ENCODE measurements around the gene ATMIN. TPM values are rescaled to one million over a fixed set of nuclear protein-coding genes. Genes with fewer than 3 reads are reported as not detected.

Gene ATMIN
- total RNA-seq, 1 donor from 2014 or later = 47.0 TPM

- H3K4me3 Mint-ChIP-seq = peak overlapping the region; percentile 99
- peaks cover 29% of the 10 kb centered on the region for H3K4me1 Mint-ChIP-seq (ENCODE audit: unreplicated experiment)
- H3K9me3 Mint-ChIP-seq = no peaks in the 10 kb centered on the region
- no peaks in the 10 kb centered on the region for H3K27me3 Mint-ChIP-seq
- TF ChIP-seq, protein P1, sequence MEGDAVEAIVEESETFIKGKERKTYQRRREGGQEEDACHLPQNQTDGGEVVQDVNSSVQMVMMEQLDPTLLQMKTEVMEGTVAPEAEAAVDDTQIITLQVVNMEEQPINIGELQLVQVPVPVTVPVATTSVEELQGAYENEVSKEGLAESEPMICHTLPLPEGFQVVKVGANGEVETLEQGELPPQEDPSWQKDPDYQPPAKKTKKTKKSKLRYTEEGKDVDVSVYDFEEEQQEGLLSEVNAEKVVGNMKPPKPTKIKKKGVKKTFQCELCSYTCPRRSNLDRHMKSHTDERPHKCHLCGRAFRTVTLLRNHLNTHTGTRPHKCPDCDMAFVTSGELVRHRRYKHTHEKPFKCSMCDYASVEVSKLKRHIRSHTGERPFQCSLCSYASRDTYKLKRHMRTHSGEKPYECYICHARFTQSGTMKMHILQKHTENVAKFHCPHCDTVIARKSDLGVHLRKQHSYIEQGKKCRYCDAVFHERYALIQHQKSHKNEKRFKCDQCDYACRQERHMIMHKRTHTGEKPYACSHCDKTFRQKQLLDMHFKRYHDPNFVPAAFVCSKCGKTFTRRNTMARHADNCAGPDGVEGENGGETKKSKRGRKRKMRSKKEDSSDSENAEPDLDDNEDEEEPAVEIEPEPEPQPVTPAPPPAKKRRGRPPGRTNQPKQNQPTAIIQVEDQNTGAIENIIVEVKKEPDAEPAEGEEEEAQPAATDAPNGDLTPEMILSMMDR (conservative IDR thresholded peaks at IDR 0.05) = no peak
- no peak for DNase-seq (ENCODE audit: extremely low spot score, unreplicated experiment)
- peak overlapping the region; percentile 100 for H3K27ac Mint-ChIP-seq
- H3K36me3 Mint-ChIP-seq = no peaks in the 10 kb centered on the region
Observed at GRCh38 chr16:81006211-81006812, 29.3 kb upstream of the ATMIN start.

- peak; percentile 98 for DNase-seq (ENCODE audit: extremely low spot score, unreplicated experiment)
Observed at GRCh38 chr16:81006813-81007695, 28.6 kb upstream of the ATMIN start, which contains the start of the genes CENPN and CMC2. CENPN (plus strand) TSS chr16:81007214; CDS start chr16:81011940, 4,726 bp downstream. CMC2 (minus strand) TSS chr16:81006885; CDS start chr16:80997394, 9,491 bp downstream.

DNA sequence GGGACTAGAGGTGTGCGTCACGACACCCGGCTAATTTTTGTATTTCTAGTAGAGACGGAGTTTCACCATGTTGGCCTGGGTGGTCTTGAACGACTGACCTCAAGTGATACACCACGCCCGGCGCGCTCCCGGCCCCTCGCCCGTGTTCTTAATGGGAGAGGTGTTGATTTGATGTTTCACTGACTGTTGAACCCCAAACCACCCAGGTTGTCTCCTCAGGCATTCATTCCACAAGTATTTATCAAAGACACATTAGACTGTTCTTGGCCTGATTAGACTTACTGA lies 27.2 kb upstream of the ATMIN start:
- peaks cover 23% of the 10 kb centered on the region for H3K4me1 Mint-ChIP-seq (ENCODE audit: unreplicated experiment)
- DNase-seq (ENCODE audit: extremely low spot score, unreplicated experiment) = no peak
- TF ChIP-seq, protein P1 (conservative IDR thresholded peaks at IDR 0.05) = no peak
- H3K9me3 Mint-ChIP-seq = no peaks in the 10 kb centered on the region
- peak overlapping the region; percentile 99 for H3K4me3 Mint-ChIP-seq
- H3K27ac Mint-ChIP-seq = peak overlapping the region; percentile 100
- H3K36me3 Mint-ChIP-seq = no peaks in the 10 kb centered on the region
- H3K27me3 Mint-ChIP-seq = no peaks in the 10 kb centered on the region

More at GRCh38 chr16:81006813-81007695, 28.6 kb upstream of the ATMIN start, which contains the start of the genes CENPN and CMC2:
- TF ChIP-seq, protein P1 (conservative IDR thresholded peaks at IDR 0.05) = no peak
- H3K4me3 Mint-ChIP-seq = peak within 1 kb of the TSS; percentile 99
- peak within 1 kb of the TSS; percentile 100 for H3K27ac Mint-ChIP-seq
- H3K4me1 Mint-ChIP-seq (ENCODE audit: unreplicated experiment) = peaks cover 29% of the 10 kb centered on the region
- no peaks in the 10 kb centered on the region for H3K9me3 Mint-ChIP-seq
- H3K27me3 Mint-ChIP-seq = no peaks in the 10 kb centered on the region
- H3K36me3 Mint-ChIP-seq = no peaks in the 10 kb centered on the region

DNA sequence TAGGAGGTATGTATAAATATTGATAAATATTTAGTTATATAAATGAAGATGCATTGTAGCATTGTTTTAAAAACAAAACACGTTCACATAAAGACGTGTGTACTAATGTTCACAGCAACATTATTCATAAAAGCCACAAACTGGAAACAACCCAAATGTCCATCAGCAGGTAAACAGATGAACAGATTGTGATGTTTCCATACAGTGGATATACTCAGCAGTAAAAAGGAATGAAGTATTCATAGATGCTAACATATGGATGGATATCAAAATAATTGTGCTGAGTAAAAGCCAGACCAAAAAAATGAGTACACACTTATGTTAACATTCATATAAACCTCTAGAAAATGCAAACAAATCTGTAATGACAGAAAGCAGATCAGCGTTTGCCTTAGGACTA lies 22.7 kb upstream of the ATMIN start:
- TF ChIP-seq, protein P1 (conservative IDR thresholded peaks at IDR 0.05) = no peak
- peaks cover 4% of the 10 kb centered on the region for H3K36me3 Mint-ChIP-seq
- H3K4me1 Mint-ChIP-seq (ENCODE audit: unreplicated experiment) = no peaks in the 10 kb centered on the region
- no peak overlapping the region for H3K27ac Mint-ChIP-seq
- no peaks in the 10 kb centered on the region for H3K27me3 Mint-ChIP-seq
- H3K9me3 Mint-ChIP-seq = no peaks in the 10 kb centered on the region
- DNase-seq (ENCODE audit: extremely low spot score, unreplicated experiment) = no peak
- no peak overlapping the region for H3K4me3 Mint-ChIP-seq

- no peak overlapping the region for H3K27ac Mint-ChIP-seq
- H3K27me3 Mint-ChIP-seq = no peaks in the 10 kb centered on the region
- TF ChIP-seq, protein P1 (conservative IDR thresholded peaks at IDR 0.05) = no peak
- no peaks in the 10 kb centered on the region for H3K9me3 Mint-ChIP-seq
- H3K4me1 Mint-ChIP-seq (ENCODE audit: unreplicated experiment) = no peaks in the 10 kb centered on the region
- H3K36me3 Mint-ChIP-seq = peaks cover 4% of the 10 kb centered on the region
- H3K4me3 Mint-ChIP-seq = no peak overlapping the region
- no peak for DNase-seq (ENCODE audit: extremely low spot score, unreplicated experiment)
Observed at GRCh38 chr16:81014672-81015071, 21.0 kb upstream of the ATMIN start.
